GM12872 (cell line): ENCODE results near the gene SLC39A7.

Experiments used
- CTCF ChIP-seq: IDR thresholded peaks from 3 replicates; pipeline ENCODE4 v1.5.1; 2011; ENCODE audit warnings: low read depth, mild to moderate bottlenecking, low read length, moderate library complexity; ENCODE audit not compliant: insufficient read depth

SLC39A7 gene

GRCh38 chr6:33177552-33178446 is 22.9 kb upstream of the SLC39A7 start:
- TF ChIP-seq CTCF = no peak

GRCh38 chr6:33178755-33179475 is 21.8 kb upstream of the SLC39A7 start:
- TF ChIP-seq CTCF = no peak

DNA sequence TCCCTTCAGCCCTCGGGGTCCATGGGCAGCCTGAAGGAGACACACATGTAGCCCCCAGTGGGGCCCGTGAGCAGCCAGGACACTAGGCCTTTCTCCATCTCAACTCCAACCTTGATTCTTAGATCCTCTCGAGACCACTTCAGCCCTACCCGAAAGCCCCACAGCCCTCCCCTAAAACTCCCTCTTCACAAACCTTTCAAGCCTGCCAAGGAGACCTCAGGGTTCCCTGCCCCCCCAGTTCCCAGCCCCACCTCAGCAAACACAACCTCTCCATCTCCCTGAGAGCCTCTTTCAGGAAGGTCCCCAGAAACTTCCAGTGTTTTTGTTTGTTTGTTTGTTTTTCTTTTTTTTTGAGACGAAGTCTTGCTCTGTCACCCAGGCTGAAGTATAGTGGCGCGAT is 19.5 kb upstream of the SLC39A7 start:
- TF ChIP-seq CTCF = no peak

GRCh38 chr6:33183071-33183683 is 17.5 kb upstream of the SLC39A7 start:
- TF ChIP-seq CTCF = no peak

DNA sequence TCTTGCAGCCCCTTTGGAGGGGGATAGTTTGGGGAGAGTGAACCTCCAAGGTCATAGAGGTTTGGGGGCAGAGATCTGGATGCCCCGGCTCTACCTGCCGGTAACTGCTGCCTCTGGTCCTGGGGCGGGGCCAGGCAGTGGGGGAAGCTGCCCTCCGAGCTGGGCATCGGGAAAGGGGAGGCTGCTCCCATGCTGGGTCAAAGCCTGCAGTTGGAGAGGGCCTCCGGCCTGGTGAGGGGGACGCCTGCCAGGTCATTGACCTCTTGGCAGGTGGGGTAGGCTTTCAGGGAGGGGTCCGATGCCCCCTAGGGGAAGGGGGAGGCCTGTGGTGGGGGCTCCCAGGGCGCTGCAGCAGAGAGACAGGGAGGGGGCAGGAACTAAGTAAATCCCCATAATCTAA is 15.5 kb upstream of the SLC39A7 start:
- no peak for TF ChIP-seq CTCF

- no peak for TF ChIP-seq CTCF
Measured at GRCh38 chr6:33185654-33186187, 14.9 kb upstream of the SLC39A7 start.

- TF ChIP-seq CTCF = no peak
Measured at GRCh38 chr6:33187809-33188208, 12.9 kb upstream of the SLC39A7 start.
